ENCODE results near the gene RACK1. TPM values are rescaled to one million over a fixed set of nuclear protein-coding genes. Genes with fewer than 3 reads are reported as not detected.

The RACK1 gene
- polyA plus RNA-seq, 4 donors, result 2,538 to 2,825 (median 2,727) TPM

- no peak for DNase-seq (ENCODE audit: low read depth in 4 of 4, low spot score in 2 of 4)
These were observed 9.0 kb downstream of the RACK1 start for GRCh38 chr5:181234455-181235306.

- no peak for DNase-seq (ENCODE audit: low read depth in 4 of 4, low spot score in 2 of 4)
These were observed 9.8 kb downstream of the RACK1 start for GRCh38 chr5:181233801-181234454.

GRCh38 chr5:181233088-181233800, 10.5 kb downstream of the RACK1 start:
- no peak for DNase-seq (ENCODE audit: low read depth in 4 of 4, low spot score in 2 of 4)

GRCh38 chr5:181232593-181232992, 11.1 kb downstream of the RACK1 start:
- DNase-seq (ENCODE audit: low read depth in 4 of 4, low spot score in 2 of 4), result no peak

- no peak for DNase-seq (ENCODE audit: low read depth in 4 of 4, low spot score in 2 of 4)
These were observed 12.3 kb downstream of the RACK1 start for GRCh38 chr5:181231432-181231831.

GRCh38 chr5:181230551-181230950, 13.2 kb downstream of the RACK1 start:
- DNase-seq (ENCODE audit: low read depth in 4 of 4, low spot score in 2 of 4), result no peak

GRCh38 chr5:181229996-181230395, 13.7 kb downstream of the RACK1 start:
- DNase-seq (ENCODE audit: low read depth in 4 of 4, low spot score in 2 of 4), result no peak

- no peak for DNase-seq (ENCODE audit: low read depth in 4 of 4, low spot score in 2 of 4)
These were observed 19.1 kb downstream of the RACK1 start for GRCh38 chr5:181224390-181225229.

GRCh38 chr5:181223729-181224389, 19.8 kb downstream of the RACK1 start:
- no peak for DNase-seq (ENCODE audit: low read depth in 4 of 4, low spot score in 2 of 4)

GRCh38 chr5:181223058-181223728, 20.5 kb downstream of the RACK1 start, which contains the start of gene TRIM41:
TSS of gene TRIM41 (plus strand) at chr5:181223281. CDS start at chr5:181224000, 719 bp downstream.
- DNase-seq (ENCODE audit: low read depth in 4 of 4, low spot score in 2 of 4), result peak in 3 of 4 donors; percentile 93 to 95 (median 93)

- DNase-seq (ENCODE audit: low read depth in 4 of 4, low spot score in 2 of 4), result peak in 1 of 4 donors; percentile 62
These were observed 21.1 kb downstream of the RACK1 start for GRCh38 chr5:181222630-181223057.

GRCh38 chr5:181221792-181222629, 21.7 kb downstream of the RACK1 start:
- DNase-seq (ENCODE audit: low read depth in 4 of 4, low spot score in 2 of 4), result peak in 3 of 4 donors; percentile 89 to 92 (median 90)

- DNase-seq (ENCODE audit: low read depth in 4 of 4, low spot score in 2 of 4), result no peak
These were observed 22.5 kb downstream of the RACK1 start for GRCh38 chr5:181221105-181221791.

- no peak for DNase-seq (ENCODE audit: low read depth in 4 of 4, low spot score in 2 of 4)
These were observed 23.6 kb downstream of the RACK1 start for GRCh38 chr5:181220178-181220515.

GRCh38 chr5:181219262-181220177, 24.2 kb downstream of the RACK1 start:
- DNase-seq (ENCODE audit: low read depth in 4 of 4, low spot score in 2 of 4), result no peak

- DNase-seq (ENCODE audit: low read depth in 4 of 4, low spot score in 2 of 4), result no peak
These were observed 24.9 kb downstream of the RACK1 start for GRCh38 chr5:181218795-181219124.

GRCh38 chr5:181217803-181218062, 26.0 kb downstream of the RACK1 start:
- DNase-seq (ENCODE audit: low read depth in 4 of 4, low spot score in 2 of 4), result no peak
